Stimulated activated memory B cell treated with anti-CD40 and anti-IgM and Interleukin-4, amounts not matched to agents 10 μg/mL and 1 μg/mL and 100 μg/mL, for 72 hours (primary cell): Measurements from ENCODE around the gene NEIL1.
A peak's percentile ranks its signal among the peaks of the same experiment; 100 is the strongest.
"Not testable (repeated sequence)": the region's sequence is repeated elsewhere in the genome, so short reads cannot be mapped to it uniquely, and the experiment has no call there.

ENCODE experiments used
- ATAC-seq: fragments of 150-1000 bp; cut with Tn5 transposase; 2 replicates; pipeline ENCODE4 v1.10.0; 2021
- H3K27ac Mint-ChIP-seq: one replicate; pipeline ENCODE4 v1.8.0; 2022; ENCODE audit warnings: mild to moderate bottlenecking, mixed read lengths
- H3K27me3 Mint-ChIP-seq: one replicate; pipeline ENCODE4 v1.8.0; 2022; ENCODE audit warnings: mixed read lengths
- H3K36me3 Mint-ChIP-seq: one replicate; pipeline ENCODE4 v1.8.0; 2022; ENCODE audit warnings: mixed read lengths
- H3K4me1 Mint-ChIP-seq: one replicate; pipeline ENCODE4 v1.8.0; 2022; ENCODE audit warnings: mixed read lengths
- H3K4me3 Mint-ChIP-seq: one replicate; pipeline ENCODE4 v1.8.0; 2022; ENCODE audit warnings: mild to moderate bottlenecking, moderate library complexity, mixed read lengths
- H3K9me3 Mint-ChIP-seq: one replicate; pipeline ENCODE4 v1.8.0; 2022; ENCODE audit warnings: mixed read lengths

Gene NEIL1

GRCh38 chr15:75348034-75348561 is 1.3 kb downstream of the NEIL1 start:
- peaks cover 19% of the 10 kb centered on the region for H3K36me3 Mint-ChIP-seq
- no peaks in the 10 kb centered on the region for H3K27me3 Mint-ChIP-seq
- peaks cover 52% of the 10 kb centered on the region for H3K4me1 Mint-ChIP-seq
- peak overlapping the region; percentile 92 for H3K4me3 Mint-ChIP-seq
- ATAC-seq = no peak
- peak overlapping the region; percentile 79 for H3K27ac Mint-ChIP-seq
- H3K9me3 Mint-ChIP-seq = peaks cover 5% of the 10 kb centered on the region

- Mint-ChIP-seq H3K9me3 (peaks cover 5% of the 10 kb centered on the region), H3K27me3 (no peaks in the 10 kb centered on the region), H3K36me3 (peaks cover 19% of the 10 kb centered on the region), H3K27ac (no peak overlapping the region), H3K4me3 (peak overlapping the region; percentile 74), H3K4me1 (peaks cover 52% of the 10 kb centered on the region)
- ATAC-seq = no peak
Observed at GRCh38 chr15:75348562-75349350, 1.9 kb downstream of the NEIL1 start.

- Mint-ChIP-seq H3K4me1 (peaks cover 47% of the 10 kb centered on the region), H3K4me3 (peak overlapping the region; percentile 38), H3K27ac (peak overlapping the region; percentile 71), H3K36me3 (peaks cover 21% of the 10 kb centered on the region)
- ATAC-seq, H3K27me3 Mint-ChIP-seq, H3K9me3 Mint-ChIP-seq: not testable (repeated sequence)
Observed at GRCh38 chr15:75349351-75349669, 2.5 kb downstream of the NEIL1 start.

GRCh38 chr15:75349851-75350588 is 3.2 kb downstream of the NEIL1 start:
- H3K4me1 Mint-ChIP-seq = peaks cover 47% of the 10 kb centered on the region
- peak overlapping the region; percentile 71 for H3K27ac Mint-ChIP-seq
- no peaks in the 10 kb centered on the region for H3K27me3 Mint-ChIP-seq
- H3K4me3 Mint-ChIP-seq = peak overlapping the region; percentile 38
- ATAC-seq = peak; percentile 85
- H3K36me3 Mint-ChIP-seq = peaks cover 28% of the 10 kb centered on the region
- H3K9me3 Mint-ChIP-seq = peaks cover 5% of the 10 kb centered on the region

GRCh38 chr15:75350601-75351361 is 3.9 kb downstream of the NEIL1 start:
- H3K4me1 Mint-ChIP-seq = peaks cover 41% of the 10 kb centered on the region

GRCh38 chr15:75352186-75353080 is 5.6 kb downstream of the NEIL1 start:
- peaks cover 5% of the 10 kb centered on the region for H3K9me3 Mint-ChIP-seq
- no peak for ATAC-seq
- peaks cover 32% of the 10 kb centered on the region for H3K4me1 Mint-ChIP-seq
- no peak overlapping the region for H3K27ac Mint-ChIP-seq
- H3K27me3 Mint-ChIP-seq = no peaks in the 10 kb centered on the region
- H3K36me3 Mint-ChIP-seq = peaks cover 46% of the 10 kb centered on the region
- H3K4me3 Mint-ChIP-seq = no peak overlapping the region

More at GRCh38 chr15:75350601-75351361, 3.9 kb downstream of the NEIL1 start:
- peaks cover 32% of the 10 kb centered on the region for H3K36me3 Mint-ChIP-seq
- H3K27me3 Mint-ChIP-seq = no peaks in the 10 kb centered on the region
- ATAC-seq = no peak
- H3K27ac Mint-ChIP-seq = peak overlapping the region; percentile 71
- no peak overlapping the region for H3K4me3 Mint-ChIP-seq
- peaks cover 5% of the 10 kb centered on the region for H3K9me3 Mint-ChIP-seq

- peaks cover 22% of the 10 kb centered on the region for H3K4me1 Mint-ChIP-seq
- no peak for ATAC-seq
- peaks cover 3% of the 10 kb centered on the region for H3K9me3 Mint-ChIP-seq
- H3K27ac Mint-ChIP-seq = no peak overlapping the region
- H3K36me3 Mint-ChIP-seq = peaks cover 55% of the 10 kb centered on the region
- no peak overlapping the region for H3K4me3 Mint-ChIP-seq
- H3K27me3 Mint-ChIP-seq = no peaks in the 10 kb centered on the region
Observed at GRCh38 chr15:75353604-75354003, 6.8 kb downstream of the NEIL1 start.

- no peak overlapping the region for H3K27ac Mint-ChIP-seq
- peaks cover 16% of the 10 kb centered on the region for H3K4me1 Mint-ChIP-seq
- H3K4me3 Mint-ChIP-seq = no peak overlapping the region
- no peaks in the 10 kb centered on the region for H3K27me3 Mint-ChIP-seq
- H3K9me3 Mint-ChIP-seq = peaks cover 3% of the 10 kb centered on the region
- H3K36me3 Mint-ChIP-seq = peaks cover 62% of the 10 kb centered on the region
- ATAC-seq = no peak
Observed at GRCh38 chr15:75354454-75354853, 7.6 kb downstream of the NEIL1 start.

GRCh38 chr15:75355369-75355768 is 8.5 kb downstream of the NEIL1 start:
- H3K4me3 Mint-ChIP-seq = no peak overlapping the region
- no peak overlapping the region for H3K27ac Mint-ChIP-seq
- no peaks in the 10 kb centered on the region for H3K27me3 Mint-ChIP-seq
- H3K36me3 Mint-ChIP-seq = peaks cover 60% of the 10 kb centered on the region
- peaks cover 7% of the 10 kb centered on the region for H3K4me1 Mint-ChIP-seq
- no peaks in the 10 kb centered on the region for H3K9me3 Mint-ChIP-seq
- no peak for ATAC-seq

GRCh38 chr15:75356006-75356405 is 9.2 kb downstream of the NEIL1 start:
- H3K36me3 Mint-ChIP-seq = peaks cover 59% of the 10 kb centered on the region
- no peak for ATAC-seq
- no peaks in the 10 kb centered on the region for H3K27me3 Mint-ChIP-seq
- H3K27ac Mint-ChIP-seq = no peak overlapping the region
- H3K4me1 Mint-ChIP-seq = peaks cover under 1% of the 10 kb centered on the region
- H3K9me3 Mint-ChIP-seq = no peaks in the 10 kb centered on the region
- H3K4me3 Mint-ChIP-seq = no peak overlapping the region

GRCh38 chr15:75356517-75356916 is 9.7 kb downstream of the NEIL1 start:
- Mint-ChIP-seq H3K4me3 (no peak overlapping the region), H3K9me3 (no peaks in the 10 kb centered on the region), H3K27me3 (no peaks in the 10 kb centered on the region), H3K4me1 (no peaks in the 10 kb centered on the region), H3K36me3 (peaks cover 60% of the 10 kb centered on the region), H3K27ac (no peak overlapping the region)
- ATAC-seq = no peak

- H3K27ac Mint-ChIP-seq = no peak overlapping the region
- H3K4me3 Mint-ChIP-seq = no peak overlapping the region
- no peaks in the 10 kb centered on the region for H3K27me3 Mint-ChIP-seq
- no peaks in the 10 kb centered on the region for H3K4me1 Mint-ChIP-seq
- no peak for ATAC-seq
- peaks cover 63% of the 10 kb centered on the region for H3K36me3 Mint-ChIP-seq
- no peaks in the 10 kb centered on the region for H3K9me3 Mint-ChIP-seq
Observed at GRCh38 chr15:75357976-75358673, 11.3 kb downstream of the NEIL1 start.

GRCh38 chr15:75358771-75359536 is 12.1 kb downstream of the NEIL1 start:
- Mint-ChIP-seq H3K36me3 (peaks cover 71% of the 10 kb centered on the region), H3K9me3 (no peaks in the 10 kb centered on the region), H3K4me3 (no peak overlapping the region), H3K27ac (no peak overlapping the region), H3K27me3 (no peaks in the 10 kb centered on the region), H3K4me1 (no peaks in the 10 kb centered on the region)
- ATAC-seq = no peak
